Adipocyte (in vitro differentiated cells): ENCODE data around the gene S1PR5.

Experiments used
- DNase-seq: peaks from one replicate; pipeline ENCODE4 v3.0.0-alpha.2; 2015; ENCODE audit warnings: low read depth
- H3K27me3 ChIP-seq: replicated peaks from 2 replicates; pipeline ENCODE4 v1.7.0; 2013; ENCODE audit warnings: mild to moderate bottlenecking, low read length, moderate library complexity; ENCODE audit not compliant: control insufficient read depth, insufficient read depth
- H3K36me3 ChIP-seq: 2 replicates; pipeline ENCODE4 v1.7.0; 2013; ENCODE audit warnings: low read length, mild to moderate bottlenecking, moderate library complexity; ENCODE audit not compliant: control insufficient read depth, insufficient read depth, severe bottlenecking
- H3K4me1 ChIP-seq: 2 replicates; pipeline ENCODE4 v1.7.0; 2013; ENCODE audit warnings: mild to moderate bottlenecking, low read length, moderate library complexity; ENCODE audit not compliant: control insufficient read depth, insufficient read depth
- H3K4me3 ChIP-seq: 2 replicates; pipeline ENCODE4 v1.7.0; 2013; ENCODE audit warnings: mild to moderate bottlenecking, low read length, moderate library complexity
- H3K9ac ChIP-seq: 2 replicates; pipeline ENCODE4 v1.7.0; 2013; ENCODE audit warnings: mild to moderate bottlenecking, low read length, moderate library complexity
- H3K9me3 ChIP-seq: 2 replicates; pipeline ENCODE4 v1.7.0; 2013; ENCODE audit warnings: mild to moderate bottlenecking, low read length, moderate library complexity; ENCODE audit not compliant: control insufficient read depth

The S1PR5 gene

DNA sequence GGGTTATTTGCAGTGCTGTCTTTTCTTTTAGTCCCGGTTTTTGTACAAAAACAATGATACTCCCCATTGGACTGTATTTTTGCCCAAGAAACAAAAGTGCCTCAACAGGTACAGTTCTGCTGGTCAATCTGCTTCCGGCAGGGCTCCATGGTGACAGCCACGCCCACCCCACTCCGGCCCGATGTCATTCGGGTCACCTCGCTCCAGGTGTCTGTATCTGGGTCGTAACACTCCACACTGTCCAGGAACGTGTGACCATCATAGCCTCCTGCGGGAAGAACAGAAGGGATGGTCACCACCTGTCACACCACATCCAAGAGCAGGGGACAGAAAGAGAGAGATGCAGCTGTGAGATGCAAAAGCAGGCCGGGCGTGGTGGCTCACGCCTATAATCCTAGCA lies 30.7 kb downstream of the S1PR5 start:
- no peak for DNase-seq
- Histone ChIP-seq H3K4me3 (no peak overlapping the region), H3K9me3 (no peaks in the 10 kb centered on the region), H3K4me1 (no peaks in the 10 kb centered on the region), H3K36me3 (peaks cover 55% of the 10 kb centered on the region), H3K9ac (no peak overlapping the region), H3K27me3 (no peaks in the 10 kb centered on the region)

DNA sequence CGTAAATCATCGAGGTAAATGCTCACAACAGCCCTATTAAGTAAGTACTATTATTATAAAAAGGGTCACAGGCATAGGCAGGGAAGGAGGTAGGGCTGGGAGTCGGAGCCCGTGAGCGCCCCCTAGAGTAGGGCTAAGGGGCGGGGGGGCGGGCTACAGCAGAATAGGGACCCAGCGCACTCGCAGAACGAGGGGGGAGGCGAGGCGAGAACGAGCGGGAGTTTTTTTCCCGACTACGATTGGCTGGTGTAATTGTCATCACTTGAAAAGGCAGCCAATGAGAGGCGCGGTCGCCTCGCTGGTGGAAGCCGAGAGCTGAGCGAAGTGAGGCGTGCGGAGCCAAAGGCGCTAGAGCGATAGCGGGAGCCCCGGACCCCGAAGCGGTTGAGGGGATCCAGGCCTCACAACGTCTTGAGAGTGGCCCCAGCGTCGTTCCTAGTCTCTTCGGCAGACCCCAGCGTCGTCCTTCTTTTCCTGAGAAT lies 38.3 kb downstream of the S1PR5 start:
- Histone ChIP-seq H3K4me3 (peak overlapping the region; percentile 82), H3K4me1 (peaks cover 11% of the 10 kb centered on the region), H3K9ac (peak overlapping the region; percentile 71), H3K27me3 (no peaks in the 10 kb centered on the region), H3K36me3 (no peaks in the 10 kb centered on the region), H3K9me3 (no peaks in the 10 kb centered on the region)
- DNase-seq = peak; percentile 87

DNA sequence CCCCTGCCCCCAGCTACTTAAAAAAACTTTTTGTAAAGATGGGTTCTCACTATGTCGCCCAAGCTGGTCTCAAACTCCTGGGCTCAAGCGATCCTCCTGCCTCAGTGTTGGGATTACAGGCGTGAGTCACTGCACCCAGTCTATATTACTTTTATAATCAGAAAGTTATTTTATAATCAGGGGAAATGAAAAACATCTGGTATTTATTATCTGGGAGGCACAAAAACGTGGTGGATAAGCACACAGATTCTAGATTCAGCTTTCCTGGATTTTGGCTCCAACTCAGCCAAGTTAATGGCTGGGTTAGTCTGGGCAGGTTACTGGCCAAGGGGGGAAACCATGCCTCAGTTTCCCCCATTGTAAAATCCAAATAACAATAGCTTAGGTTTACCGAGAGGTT lies 38.8 kb downstream of the S1PR5 start:
- Histone ChIP-seq H3K4me1 (peaks cover 13% of the 10 kb centered on the region), H3K4me3 (peak overlapping the region; percentile 58), H3K36me3 (no peaks in the 10 kb centered on the region), H3K9me3 (no peaks in the 10 kb centered on the region), H3K27me3 (no peaks in the 10 kb centered on the region), H3K9ac (no peak overlapping the region)
- peak; percentile 61 for DNase-seq

DNA sequence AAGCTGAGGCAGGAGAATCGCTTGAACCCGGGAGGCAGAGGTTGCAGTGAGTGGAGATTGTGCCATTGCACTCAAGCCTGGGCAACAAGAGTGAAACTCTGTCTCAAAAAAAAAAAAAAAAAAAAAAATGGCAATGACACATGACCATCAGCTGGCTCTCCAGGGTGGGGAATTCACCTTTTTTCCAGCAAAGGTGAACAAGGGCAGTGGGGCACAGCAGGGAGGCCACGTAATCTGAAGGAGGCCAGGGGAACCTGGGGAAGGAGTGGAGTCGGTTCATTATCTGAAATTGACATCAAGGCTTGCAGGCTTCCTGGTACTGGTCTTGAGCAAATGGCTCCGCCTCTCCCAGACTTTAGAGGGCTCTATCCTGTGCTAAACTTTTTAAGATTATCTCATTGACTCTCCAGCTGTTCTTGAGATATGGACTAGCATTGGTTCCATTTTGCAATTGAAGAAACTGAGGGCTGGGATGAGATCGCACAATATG lies 42.2 kb downstream of the S1PR5 start:
- no peaks in the 10 kb centered on the region for H3K27me3 ChIP-seq
- DNase-seq = no peak

DNA sequence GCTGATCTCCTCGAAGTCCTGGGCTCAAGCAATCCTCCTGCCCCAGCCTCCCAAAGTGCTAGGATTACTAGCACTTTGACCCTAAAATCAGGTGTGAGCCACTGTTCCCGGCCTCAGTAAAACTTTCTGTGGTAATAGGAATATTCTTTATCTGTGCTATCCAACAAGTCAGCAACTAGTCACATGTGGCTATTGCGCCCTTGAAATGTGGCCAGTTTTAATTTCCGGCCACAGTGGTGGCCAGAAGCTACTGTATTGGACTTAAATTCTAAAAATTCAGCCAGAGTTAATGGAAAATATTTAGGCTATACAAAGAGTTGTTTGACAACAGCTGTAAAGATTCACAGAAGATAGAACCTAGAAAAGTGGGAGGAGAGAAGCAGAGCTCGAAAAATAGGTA lies 44.1 kb downstream of the S1PR5 start:
- Histone ChIP-seq H3K9me3 (no peaks in the 10 kb centered on the region), H3K9ac (no peak overlapping the region), H3K4me1 (peaks cover 7% of the 10 kb centered on the region), H3K27me3 (no peaks in the 10 kb centered on the region), H3K4me3 (no peak overlapping the region), H3K36me3 (no peaks in the 10 kb centered on the region)
- DNase-seq = no peak

More for the DNA sequence above, 42.2 kb downstream of the S1PR5 start:
- H3K4me3 ChIP-seq = no peak overlapping the region
- no peaks in the 10 kb centered on the region for H3K9me3 ChIP-seq
- H3K9ac ChIP-seq = no peak overlapping the region
- H3K4me1 ChIP-seq = peaks cover 18% of the 10 kb centered on the region
- no peaks in the 10 kb centered on the region for H3K36me3 ChIP-seq

DNA sequence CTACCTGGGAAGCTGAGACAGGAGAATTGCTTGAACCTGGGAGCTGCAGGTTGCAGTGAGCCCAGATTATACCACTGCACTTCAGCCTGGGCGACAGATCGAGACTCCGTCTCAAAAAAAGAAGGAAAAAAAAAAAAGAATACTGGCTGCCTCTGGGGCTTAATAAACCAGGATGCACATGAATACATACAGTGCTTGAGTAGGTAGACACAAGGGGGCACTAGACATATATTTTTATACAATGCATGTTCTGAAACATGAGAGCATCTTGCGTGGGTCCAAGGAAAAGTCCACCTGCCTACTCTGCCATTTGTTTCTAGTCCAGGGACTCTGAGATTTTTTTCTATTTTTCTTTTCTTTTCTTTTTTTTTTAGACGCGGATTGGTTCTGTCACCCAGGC lies 45.3 kb downstream of the S1PR5 start:
- H3K27me3 ChIP-seq = no peaks in the 10 kb centered on the region
- peaks cover 7% of the 10 kb centered on the region for H3K4me1 ChIP-seq
- H3K9ac ChIP-seq = no peak overlapping the region
- H3K9me3 ChIP-seq = no peaks in the 10 kb centered on the region
- peak; percentile 70 for DNase-seq
- H3K4me3 ChIP-seq = no peak overlapping the region
- H3K36me3 ChIP-seq = peaks cover 5% of the 10 kb centered on the region

DNA sequence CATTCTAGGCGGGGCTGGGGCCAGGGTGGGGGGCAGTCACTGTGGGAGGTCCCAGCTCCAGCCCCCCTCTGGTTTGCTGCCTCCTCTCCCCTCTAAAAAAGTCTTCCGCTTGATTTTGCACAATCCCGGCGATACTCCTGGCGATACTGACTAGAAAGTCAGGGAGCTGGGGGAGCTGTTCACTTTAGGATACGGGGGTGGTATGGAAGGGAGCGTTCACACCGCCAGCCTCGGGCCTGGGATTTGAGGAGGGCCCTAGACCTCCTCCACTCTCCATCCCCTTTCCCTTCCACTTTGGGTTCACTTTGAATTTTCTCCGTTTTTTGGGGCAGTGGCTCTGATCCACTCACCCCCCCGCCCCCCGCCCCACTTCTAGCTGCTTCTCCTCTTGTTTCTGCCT lies 49.1 kb downstream of the S1PR5 start:
- Histone ChIP-seq H3K36me3 (peaks cover 9% of the 10 kb centered on the region), H3K27me3 (no peaks in the 10 kb centered on the region), H3K4me3 (no peak overlapping the region), H3K4me1 (peaks cover 2% of the 10 kb centered on the region), H3K9ac (no peak overlapping the region), H3K9me3 (no peaks in the 10 kb centered on the region)
- no peak for DNase-seq

DNA sequence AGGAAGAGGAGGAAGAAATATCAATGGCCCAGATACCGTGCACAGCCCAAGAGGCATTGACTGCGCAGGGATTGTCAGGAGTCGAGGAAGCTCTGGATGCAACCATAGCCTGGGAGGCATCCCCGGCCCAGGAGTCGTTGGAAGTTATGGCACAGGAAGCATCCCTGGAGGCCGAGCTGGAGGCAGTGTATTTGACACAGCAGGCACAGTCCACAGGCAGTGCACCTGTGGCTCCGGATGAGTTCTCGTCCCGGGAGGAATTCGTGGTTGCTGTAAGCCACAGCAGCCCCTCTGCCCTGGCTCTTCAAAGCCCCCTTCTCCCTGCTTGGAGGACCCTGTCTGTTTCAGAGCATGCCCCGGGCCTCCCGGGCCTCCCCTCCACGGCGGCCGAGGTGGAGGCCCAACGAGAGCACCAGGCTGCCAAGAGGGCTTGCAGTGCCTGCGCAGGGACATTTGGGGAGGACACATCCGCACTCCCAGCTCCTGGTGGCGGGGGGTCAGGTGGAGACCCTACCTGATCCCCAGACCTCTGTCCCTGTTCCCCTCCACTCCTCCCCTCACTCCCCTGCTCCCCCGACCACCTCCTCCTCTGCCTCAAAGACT lies 50.0 kb downstream of the S1PR5 start:
- Histone ChIP-seq H3K4me1 (no peaks in the 10 kb centered on the region), H3K9ac (no peak overlapping the region), H3K4me3 (no peak overlapping the region), H3K9me3 (no peaks in the 10 kb centered on the region), H3K27me3 (no peaks in the 10 kb centered on the region), H3K36me3 (peaks cover 9% of the 10 kb centered on the region)
- DNase-seq = no peak

DNA sequence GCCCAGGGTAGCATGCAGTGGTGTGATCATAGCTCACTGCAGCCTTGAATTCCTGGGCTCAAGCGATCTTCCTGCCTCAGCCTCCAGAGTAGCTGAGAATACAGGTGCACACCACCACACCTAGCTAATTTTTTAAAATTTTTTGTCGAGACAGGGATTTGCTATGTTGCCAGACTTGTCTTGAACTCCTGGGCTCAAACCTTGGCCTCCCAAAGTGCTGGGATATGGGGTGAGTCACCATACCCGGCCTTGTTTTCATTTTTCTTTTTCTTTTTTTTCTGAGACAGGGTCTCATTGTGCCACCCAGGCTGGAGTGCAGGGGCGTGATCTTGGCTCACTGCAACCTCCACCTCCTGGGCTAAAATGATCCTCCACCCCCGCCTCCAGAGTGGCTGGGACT lies 52.8 kb downstream of the S1PR5 start:
- H3K4me1 ChIP-seq = no peaks in the 10 kb centered on the region
- no peaks in the 10 kb centered on the region for H3K9me3 ChIP-seq
- no peak overlapping the region for H3K9ac ChIP-seq
- no peaks in the 10 kb centered on the region for H3K27me3 ChIP-seq
- H3K4me3 ChIP-seq = no peak overlapping the region
- no peak for DNase-seq
- H3K36me3 ChIP-seq = peaks cover 9% of the 10 kb centered on the region
